ENCODE data around the gene ZDHHC8. TPM values are rescaled to one million over a fixed set of nuclear protein-coding genes. Genes with fewer than 3 reads are reported as not detected.

Gene ZDHHC8
- polyA plus RNA-seq, 2 of the 4 experiments (the other 2 are of a cell fraction), result 5.3 to 28.1 TPM

GRCh38 chr22:20085651-20086050 lies 46.0 kb upstream of the ZDHHC8 start:
- CTCF ChIA-PET, result interaction anchor here (0.9 to 1.1 kb wide), 2 partner anchors 25 to 115 kb away, joined by 3 read pairs; no protein-coding TSS in a partner anchor
- ATAC-seq, result no peak

GRCh38 chr22:20086101-20086599 lies 45.5 kb upstream of the ZDHHC8 start:
- Histone ChIP-seq H3K4me2 (no peak overlapping the region), H3K4me3 (no peak overlapping the region), H3K4me1 (peaks cover 16% of the 10 kb centered on the region; the same call in 2 of the 3 replicates), H3K9me3 (no peaks in the 10 kb centered on the region), H3K27ac (no peak overlapping the region)
- TF ChIP-seq CHD2 (IDR thresholded peaks at IDR 0.05; ENCODE audit: low read length, partially characterized antibody), result no peak
- TF ChIP-seq MAX (IDR thresholded peaks at IDR 0.05), result no peak
- TF ChIP-seq ATOH8 (CRISPR knock-in tag; IDR thresholded peaks at IDR 0.05; ENCODE audit: low read depth), result no peak
- TF ChIP-seq USF2 (IDR thresholded peaks at IDR 0.05), result no peak
- TF ChIP-seq FOSB (CRISPR knock-in tag; IDR thresholded peaks at IDR 0.05), result no peak
- TF ChIP-seq ZNF302 (CRISPR knock-in tag; IDR thresholded peaks at IDR 0.05), result no peak
- no peak for TF ChIP-seq SREBF2 (IDR thresholded peaks at IDR 0.05)
- no peak for TF ChIP-seq ESRRA (IDR thresholded peaks at IDR 0.05; ENCODE audit: borderline replicate concordance, low read length)
- no peak for TF ChIP-seq EP300 (IDR thresholded peaks at IDR 0.05)
- no peak for TF ChIP-seq CHD4 (IDR thresholded peaks at IDR 0.05; ENCODE audit: borderline replicate concordance)
- no peak for TF ChIP-seq RFX5 (IDR thresholded peaks at IDR 0.05)
- TF ChIP-seq HEYL (CRISPR knock-in tag; IDR thresholded peaks at IDR 0.05), result no peak
- ATAC-seq (no peak), FAIRE-seq (no peak), DNase-seq (ENCODE audit: low read depth in 1 of 2, low spot score in 1 of 2) (no peak)
- WGBS (ENCODE audit: missing lambda C conversion rate), result 97% methylated on average over 24 of the region's 24 CpGs
- CTCF ChIA-PET, result interaction anchor here (1.1 kb wide), 1 partner anchor 115 kb away, joined by 3 read pairs; no protein-coding TSS in a partner anchor
- POLR2A ChIA-PET, result no interaction called here

More at GRCh38 chr22:20085651-20086050, 46.0 kb upstream of the ZDHHC8 start:
- DNase-seq (ENCODE audit: low read depth in 1 of 2, low spot score in 1 of 2) (no peak), FAIRE-seq (no peak)
- POLR2A ChIA-PET, result no interaction called here
- TF ChIP-seq RFX5 (IDR thresholded peaks at IDR 0.05) (no peak), RCOR1 (IDR thresholded peaks at IDR 0.05; ENCODE audit: low read depth, low read length) (no peak), HOXB13 (CRISPR knock-in tag; IDR thresholded peaks at IDR 0.05; ENCODE audit: low read depth) (no peak), MAFK (IDR thresholded peaks at IDR 0.05; ENCODE audit: partially characterized antibody) (no peak), FOSB (CRISPR knock-in tag; IDR thresholded peaks at IDR 0.05) (no peak), HEYL (CRISPR knock-in tag; IDR thresholded peaks at IDR 0.05) (no peak), HDAC2 (IDR thresholded peaks at IDR 0.05) (no peak), MAZ (IDR thresholded peaks at IDR 0.05; ENCODE audit: borderline replicate concordance, low read depth, low read length) (no peak), ZNF302 (CRISPR knock-in tag; IDR thresholded peaks at IDR 0.05) (no peak), POLR2A (IDR thresholded peaks at IDR 0.05; ENCODE audit: low read length) (no peak), BHLHE40 (IDR thresholded peaks at IDR 0.05; ENCODE audit: low read depth, low read length) (no peak), RARB (CRISPR knock-in tag; IDR thresholded peaks at IDR 0.05) (no peak), REST (IDR thresholded peaks at IDR 0.05) (no peak), RNF2 (IDR thresholded peaks at IDR 0.05; ENCODE audit: borderline replicate concordance, low read depth) (no peak), ZSCAN20 (CRISPR knock-in tag; IDR thresholded peaks at IDR 0.05) (no peak), ESRRA (IDR thresholded peaks at IDR 0.05; ENCODE audit: borderline replicate concordance, low read length) (no peak), EP300 (IDR thresholded peaks at IDR 0.05) (no peak)
- H3K4me2 ChIP-seq, result no peak overlapping the region
- 93% methylated on average over 20 of the region's 20 CpGs for WGBS (ENCODE audit: missing lambda C conversion rate)
- peaks cover 16% of the 10 kb centered on the region; the same call in 2 of the 3 replicates for H3K4me1 ChIP-seq
- no peaks in the 10 kb centered on the region for H3K9me3 ChIP-seq
- no peak overlapping the region for H3K27ac ChIP-seq
- H3K4me3 ChIP-seq, result no peak overlapping the region

All from A549 (cell line).